Smooth muscle cell (in vitro differentiated cells): ENCODE measurements around the gene SIK1. TPM values are rescaled to one million over a fixed set of nuclear protein-coding genes. Genes with fewer than 3 reads are reported as not detected.

Experiments
- DNase-seq: peaks from one replicate; lab custom pipeline; 2025; ENCODE audit not compliant: unreplicated experiment; lab: John Stamatoyannopoulos, UW
- H2AFZ ChIP-seq: fragments of 200-600 bp; sonication (generic); 2 replicates; pipeline ENCODE4 v1.6.0; 2016; ENCODE audit warnings: antibody characterized with exemption, low read depth, mild to moderate bottlenecking
- H3F3A ChIP-seq: fragments of 200-600 bp; sonication (generic); 2 replicates; pipeline ENCODE4 v1.6.0; 2017; ENCODE audit warnings: antibody characterized with exemption, low read depth
- H3K27ac ChIP-seq: fragments of 200-600 bp; sonication (generic); 2 replicates; pipeline ENCODE4 v1.5.1; 2016; ENCODE audit warnings: low read depth, mild to moderate bottlenecking
- H3K27me3 ChIP-seq: fragments of 200-600 bp; sonication (generic); 2 replicates; pipeline ENCODE4 v1.6.1; 2016; ENCODE audit warnings: low read depth, mild to moderate bottlenecking
- H3K36me3 ChIP-seq: fragments of 200-600 bp; sonication (generic); 2 replicates; pipeline ENCODE4 v1.5.1; 2016; ENCODE audit warnings: low read depth
- H3K4me1 ChIP-seq: fragments of 200-600 bp; sonication (generic); 2 replicates; pipeline ENCODE4 v1.5.1; 2016; ENCODE audit warnings: low read depth
- H3K4me2 ChIP-seq: fragments of 200-600 bp; sonication (generic); 2 replicates; pipeline ENCODE4 v1.6.0; 2016; ENCODE audit warnings: mild to moderate bottlenecking
- H3K4me3 ChIP-seq: fragments of 200-600 bp; sonication (generic); 2 replicates; pipeline ENCODE4 v1.5.1; 2016; ENCODE audit warnings: mild to moderate bottlenecking
- H3K79me2 ChIP-seq: fragments of 200-600 bp; sonication (generic); 2 replicates; pipeline ENCODE4 v1.6.0; 2016; ENCODE audit warnings: low read depth, mild to moderate bottlenecking
- H3K9ac ChIP-seq: fragments of 200-600 bp; sonication (generic); 2 replicates; pipeline ENCODE4 v1.6.0; 2016; ENCODE audit warnings: low read depth
- H3K9me3 ChIP-seq: fragments of 200-600 bp; sonication (generic); replicated peaks from 2 replicates; pipeline ENCODE4 v1.5.1; 2016; ENCODE audit warnings: low read depth
- H4K20me1 ChIP-seq: fragments of 200-600 bp; sonication (generic); 2 replicates; pipeline ENCODE4 v1.6.0; 2016; ENCODE audit warnings: low read depth
- WGBS: methylation state at CpG from one replicate; pipeline ENCODE4 v1.1.7; 2016; ENCODE audit warnings: low lambda C conversion rate; 5-methylcytosine and 5-hydroxymethylcytosine counted together
- polyA plus RNA-seq: library from polyadenylated mRNA; unstranded; fragments of >200 nt; fragmentation: Nextera tagmentation; extraction: Ambion mirVana; gene quantifications from 2 replicates; pipeline ENCODE4 v1.2.1, GENCODE V29; 2016
- total RNA-seq: library from RNA; depleted of rRNA; stranded (reverse); fragments of >200 nt; gene quantifications from 2 replicates; pipeline ENCODE4 v1.2.3, GENCODE V29; 2014
- TF ChIP-seq, protein P1 (sequence below): fragments of 200-600 bp; sonication (generic); IDR thresholded peaks from 2 replicates; pipeline ENCODE4 v1.5.1; 2017; ENCODE audit warnings: borderline replicate concordance, mild to moderate bottlenecking, antibody characterized with exemption; ENCODE audit not compliant: insufficient read depth, poor library complexity, severe bottlenecking

The SIK1 gene
- total and polyA plus RNA-seq, 2 experiments from 2014 or later, result 3.9 to 18.2 TPM

DNA sequence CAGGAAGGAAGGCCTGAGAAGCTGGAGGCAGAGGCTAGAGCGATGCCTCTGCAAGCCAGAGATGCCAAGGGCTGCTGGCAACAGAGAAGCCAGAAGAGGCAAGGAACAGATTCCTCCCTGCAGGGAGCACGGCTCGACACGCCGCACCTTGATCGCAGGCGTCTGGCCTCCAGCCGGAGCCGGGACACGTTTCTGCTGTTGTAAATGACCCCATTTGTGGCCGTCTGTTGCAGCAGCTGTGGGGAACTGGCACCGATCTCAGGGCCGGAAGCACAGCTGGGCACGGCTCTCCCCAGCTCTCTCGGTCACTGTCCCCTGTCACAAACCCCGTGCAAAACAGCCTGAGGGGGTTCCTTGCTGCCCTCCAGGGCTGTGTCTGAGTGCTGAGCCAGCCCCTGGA, 59.6 kb downstream of the SIK1 start:
- Histone ChIP-seq H3K27ac (no peak overlapping the region), H3K27me3 (no peaks in the 10 kb centered on the region), H2AFZ (no peak overlapping the region), H4K20me1 (no peaks in the 10 kb centered on the region), H3K36me3 (no peaks in the 10 kb centered on the region), H3K79me2 (no peaks in the 10 kb centered on the region), H3K9ac (no peak overlapping the region), H3K4me1 (peaks cover 10% of the 10 kb centered on the region), H3K9me3 (no peaks in the 10 kb centered on the region), H3F3A (peaks cover 10% of the 10 kb centered on the region), H3K4me3 (no peak overlapping the region), H3K4me2 (no peak overlapping the region)
- 89% methylated on average over 16 of the region's 16 CpGs for WGBS
- no peak for DNase-seq
- TF ChIP-seq, protein P1, sequence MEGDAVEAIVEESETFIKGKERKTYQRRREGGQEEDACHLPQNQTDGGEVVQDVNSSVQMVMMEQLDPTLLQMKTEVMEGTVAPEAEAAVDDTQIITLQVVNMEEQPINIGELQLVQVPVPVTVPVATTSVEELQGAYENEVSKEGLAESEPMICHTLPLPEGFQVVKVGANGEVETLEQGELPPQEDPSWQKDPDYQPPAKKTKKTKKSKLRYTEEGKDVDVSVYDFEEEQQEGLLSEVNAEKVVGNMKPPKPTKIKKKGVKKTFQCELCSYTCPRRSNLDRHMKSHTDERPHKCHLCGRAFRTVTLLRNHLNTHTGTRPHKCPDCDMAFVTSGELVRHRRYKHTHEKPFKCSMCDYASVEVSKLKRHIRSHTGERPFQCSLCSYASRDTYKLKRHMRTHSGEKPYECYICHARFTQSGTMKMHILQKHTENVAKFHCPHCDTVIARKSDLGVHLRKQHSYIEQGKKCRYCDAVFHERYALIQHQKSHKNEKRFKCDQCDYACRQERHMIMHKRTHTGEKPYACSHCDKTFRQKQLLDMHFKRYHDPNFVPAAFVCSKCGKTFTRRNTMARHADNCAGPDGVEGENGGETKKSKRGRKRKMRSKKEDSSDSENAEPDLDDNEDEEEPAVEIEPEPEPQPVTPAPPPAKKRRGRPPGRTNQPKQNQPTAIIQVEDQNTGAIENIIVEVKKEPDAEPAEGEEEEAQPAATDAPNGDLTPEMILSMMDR, result no peak

DNA sequence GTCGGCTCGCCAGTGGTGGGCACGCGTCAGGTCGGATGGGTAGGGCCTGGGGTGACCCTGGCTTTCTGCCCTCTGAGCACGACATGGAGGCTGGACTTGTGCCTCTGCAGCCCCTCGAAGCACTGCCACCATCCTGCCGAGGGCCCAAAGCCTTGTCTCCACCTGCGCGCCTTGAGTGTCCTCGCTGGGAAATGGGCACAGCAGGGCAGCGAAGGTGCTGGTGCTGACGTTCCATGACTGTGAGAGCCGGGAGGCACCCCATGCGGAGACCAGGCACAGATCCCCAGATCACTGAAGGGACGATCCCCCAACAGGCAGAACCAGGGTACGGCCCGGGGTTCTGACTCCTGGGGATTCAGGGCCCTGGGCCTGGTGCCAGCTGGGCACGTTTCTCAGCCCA, 60.3 kb downstream of the SIK1 start:
- no peak overlapping the region for H3K27ac ChIP-seq
- H3K4me2 ChIP-seq, result no peak overlapping the region
- H3K27me3 ChIP-seq, result no peaks in the 10 kb centered on the region
- TF ChIP-seq, protein P1, result no peak
- H3K9me3 ChIP-seq, result no peaks in the 10 kb centered on the region
- no peak for DNase-seq
- no peak overlapping the region for H3K9ac ChIP-seq
- no peaks in the 10 kb centered on the region for H4K20me1 ChIP-seq
- no peaks in the 10 kb centered on the region for H3K79me2 ChIP-seq
- peaks cover 16% of the 10 kb centered on the region for H3K4me1 ChIP-seq
- no peaks in the 10 kb centered on the region for H3K36me3 ChIP-seq
- no peak overlapping the region for H3K4me3 ChIP-seq
- 94% methylated on average over 19 of the region's 19 CpGs for WGBS
- peaks cover 12% of the 10 kb centered on the region for H3F3A ChIP-seq
- no peak overlapping the region for H2AFZ ChIP-seq

DNA sequence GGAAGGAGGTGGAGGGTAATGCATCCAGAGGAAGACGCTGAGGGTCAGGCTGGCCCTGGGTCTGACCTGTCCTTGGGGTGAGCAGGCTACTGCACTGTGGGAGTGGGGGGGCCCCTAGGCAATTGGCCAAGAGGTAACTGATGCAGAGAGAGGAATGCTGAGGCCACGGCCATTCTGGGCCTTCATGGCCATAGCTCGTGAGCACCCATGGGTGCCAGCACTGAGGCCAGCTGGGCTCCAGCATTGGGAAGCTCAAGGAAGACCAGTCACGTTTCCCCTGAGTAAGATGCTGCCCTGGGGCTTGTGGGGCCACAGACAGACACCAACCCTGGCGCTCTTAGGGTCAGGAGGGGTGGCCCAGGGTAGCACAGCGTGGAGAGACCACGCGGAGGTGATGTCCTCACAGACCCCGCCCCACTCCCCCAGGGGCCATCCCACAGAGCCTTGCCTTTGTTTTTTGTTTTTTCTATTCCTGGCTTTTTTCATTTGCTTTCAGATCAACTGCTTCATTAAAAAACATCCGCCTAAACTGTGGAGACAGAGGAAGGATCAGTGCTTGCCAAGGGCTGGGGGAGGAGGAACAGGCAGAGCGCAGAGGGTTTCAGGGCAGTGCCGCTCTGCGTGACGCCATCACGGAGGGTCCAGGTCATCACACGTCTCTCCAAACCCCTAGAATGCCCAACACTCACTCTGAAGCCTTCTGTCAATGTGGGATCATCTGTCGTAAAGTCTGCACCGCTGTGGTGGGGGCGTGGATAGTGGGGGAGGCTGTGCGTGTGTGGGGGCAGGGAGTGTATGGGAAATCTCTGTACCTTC, 61.1 kb downstream of the SIK1 start:
- H3K4me1 ChIP-seq, result peaks cover 19% of the 10 kb centered on the region
- H3K9ac ChIP-seq, result no peak overlapping the region
- H3K79me2 ChIP-seq, result no peaks in the 10 kb centered on the region
- H3K4me2 ChIP-seq, result no peak overlapping the region
- H2AFZ ChIP-seq, result no peak overlapping the region
- 87% methylated on average over 20 of the region's 20 CpGs for WGBS
- H3K9me3 ChIP-seq, result no peaks in the 10 kb centered on the region
- H4K20me1 ChIP-seq, result no peaks in the 10 kb centered on the region
- H3F3A ChIP-seq, result peaks cover 8% of the 10 kb centered on the region
- no peak overlapping the region for H3K27ac ChIP-seq
- no peak overlapping the region for H3K4me3 ChIP-seq
- no peak for DNase-seq
- TF ChIP-seq, protein P1, result no peak
- no peaks in the 10 kb centered on the region for H3K27me3 ChIP-seq
- H3K36me3 ChIP-seq, result no peaks in the 10 kb centered on the region
